ENCODE data around the gene NDUFB2. TPM values are rescaled to one million over a fixed set of nuclear protein-coding genes. Genes with fewer than 3 reads are reported as not detected.

NDUFB2 gene
- total and polyA plus RNA-seq, 2 of the 13 experiments (the other 11 are each of a cell fraction or from before 2014, with no cell fraction given) = 206 to 221 TPM

- H3K27me3 ChIP-seq (ENCODE audit: control insufficient read depth in 1 of 2, insufficient read depth in 2 of 2, low read length in 2 of 2) = peaks cover 0 to 16% of the 10 kb centered on the region in 2 experiments; a peak in 3 of 5 replicates
- TF ChIP-seq, protein P1, sequence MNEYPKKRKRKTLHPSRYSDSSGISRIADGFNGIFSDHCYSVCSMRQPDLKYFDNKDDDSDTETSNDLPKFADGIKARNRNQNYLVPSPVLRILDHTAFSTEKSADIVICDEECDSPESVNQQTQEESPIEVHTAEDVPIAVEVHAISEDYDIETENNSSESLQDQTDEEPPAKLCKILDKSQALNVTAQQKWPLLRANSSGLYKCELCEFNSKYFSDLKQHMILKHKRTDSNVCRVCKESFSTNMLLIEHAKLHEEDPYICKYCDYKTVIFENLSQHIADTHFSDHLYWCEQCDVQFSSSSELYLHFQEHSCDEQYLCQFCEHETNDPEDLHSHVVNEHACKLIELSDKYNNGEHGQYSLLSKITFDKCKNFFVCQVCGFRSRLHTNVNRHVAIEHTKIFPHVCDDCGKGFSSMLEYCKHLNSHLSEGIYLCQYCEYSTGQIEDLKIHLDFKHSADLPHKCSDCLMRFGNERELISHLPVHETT (CRISPR knock-in tag; conservative IDR thresholded peaks at IDR 0.05) = no peak
- TF ChIP-seq TP53 (CRISPR knock-in tag; conservative IDR thresholded peaks at IDR 0.05) (no peak), ZNF276 (CRISPR knock-in tag; IDR thresholded peaks at IDR 0.05; ENCODE audit: low read depth) (no peak), SOX5 (CRISPR knock-in tag; IDR thresholded peaks at IDR 0.05; ENCODE audit: borderline replicate concordance) (no peak), ONECUT2 (CRISPR knock-in tag; IDR thresholded peaks at IDR 0.05) (no peak), JDP2 (CRISPR knock-in tag; IDR thresholded peaks at IDR 0.05; ENCODE audit: borderline replicate concordance) (no peak)
- TF ChIP-seq, protein P2, sequence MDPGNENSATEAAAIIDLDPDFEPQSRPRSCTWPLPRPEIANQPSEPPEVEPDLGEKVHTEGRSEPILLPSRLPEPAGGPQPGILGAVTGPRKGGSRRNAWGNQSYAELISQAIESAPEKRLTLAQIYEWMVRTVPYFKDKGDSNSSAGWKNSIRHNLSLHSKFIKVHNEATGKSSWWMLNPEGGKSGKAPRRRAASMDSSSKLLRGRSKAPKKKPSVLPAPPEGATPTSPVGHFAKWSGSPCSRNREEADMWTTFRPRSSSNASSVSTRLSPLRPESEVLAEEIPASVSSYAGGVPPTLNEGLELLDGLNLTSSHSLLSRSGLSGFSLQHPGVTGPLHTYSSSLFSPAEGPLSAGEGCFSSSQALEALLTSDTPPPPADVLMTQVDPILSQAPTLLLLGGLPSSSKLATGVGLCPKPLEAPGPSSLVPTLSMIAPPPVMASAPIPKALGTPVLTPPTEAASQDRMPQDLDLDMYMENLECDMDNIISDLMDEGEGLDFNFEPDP (CRISPR knock-in tag; conservative IDR thresholded peaks at IDR 0.05) = 0 out of 2 replicates have a peak, but pooled peaks have one; percentile 67
- no peak overlapping the region for H3K27ac ChIP-seq (ENCODE audit: extremely low read length, insufficient read depth, low read length)
- peak overlapping the region; percentile 79 for H3K4me2 ChIP-seq (ENCODE audit: low read depth, low read length)
- no peak overlapping the region; the same call in 1 of the 2 replicates for H3K9ac ChIP-seq (ENCODE audit: insufficient read depth, low read depth, low read length)
- CTCF ChIA-PET (ENCODE audit: low intra/inter-chr PET ratio, low total read pairs) = interaction anchor here (4.7 kb wide), 1 partner anchor 137 kb away, joined by 83 read pairs; no protein-coding TSS in a partner anchor
- no peaks in the 10 kb centered on the region for H3K79me2 ChIP-seq (ENCODE audit: insufficient read depth, low read length)
- BruUV-seq (replicated peaks) = no TSS peak
- POLR2A ChIA-PET = no interaction called here
- 60% methylated on average over 14 of the region's 16 CpGs for WGBS (ENCODE audit: low lambda C conversion rate)
- in situ Hi-C loops (cut with HindIII; ENCODE audit: extremely low pct_ligation_motif_present, low pct_unique_long_range_greater_than_20kb) (no loop called here), intact Hi-C loops (cut with micrococcal nuclease; ENCODE audit: unreplicated experiment) (loop anchor here (10.0 kb wide), 1 partner anchor 359 kb away; the partner anchor contains the start of gene MRPS33)
- peak; percentile 10; the same call in 1 of the 3 replicates for ATAC-seq
- no peaks in the 10 kb centered on the region for H3K36me3 ChIP-seq (replicated peaks in 1 of 2; ENCODE audit: control insufficient read depth in 1 of 2, insufficient read depth in 2 of 2, low read length in 2 of 2)
- H3K9me3 ChIP-seq (ENCODE audit: low read length) = no peaks in the 10 kb centered on the region
- H4K20me1 ChIP-seq (ENCODE audit: insufficient read depth, low read length) = no peaks in the 10 kb centered on the region
- H3K4me1 ChIP-seq (ENCODE audit: insufficient read depth, low read length) = peaks cover 26% of the 10 kb centered on the region
- no peak for FAIRE-seq
- H2AFZ ChIP-seq (ENCODE audit: low read length) = peak overlapping the region; percentile 92
- H3K4me3 ChIP-seq (replicated peaks in 1 of 3; ENCODE audit: insufficient read depth in 1 of 3, low read depth in 2 of 3, low read length in 3 of 3) = peak overlapping the region in 2 of 3 experiments; percentile 66 to 67; a peak in 4 of 6 replicates
- no peak for DNase-seq (ENCODE audit: low spot score)
Observed at GRCh38 chr7:140655511-140656408, 40.7 kb upstream of the NDUFB2 start.
